ENCODE data around the gene ANO3.

ANO3 gene

DNA sequence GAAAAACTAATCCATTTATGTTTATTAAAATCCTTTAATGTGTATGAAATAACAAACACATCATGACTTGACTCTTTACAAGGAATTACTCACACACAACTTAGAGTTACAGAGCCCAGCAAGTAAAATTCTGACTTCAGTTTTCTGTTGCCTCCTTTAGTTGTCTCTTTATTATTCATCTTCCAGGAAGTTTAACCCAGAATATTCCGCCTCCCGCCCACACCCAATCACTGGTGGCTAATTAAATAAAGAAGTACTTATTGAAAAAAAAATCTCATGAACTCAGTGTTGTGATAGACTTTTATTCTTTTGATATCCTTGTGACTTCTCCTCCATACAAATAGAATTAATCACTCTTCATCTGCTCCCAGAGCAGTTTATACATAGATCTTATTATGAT is 178.2 kb downstream of the ANO3 start:
- no peak for DNase-seq

DNA sequence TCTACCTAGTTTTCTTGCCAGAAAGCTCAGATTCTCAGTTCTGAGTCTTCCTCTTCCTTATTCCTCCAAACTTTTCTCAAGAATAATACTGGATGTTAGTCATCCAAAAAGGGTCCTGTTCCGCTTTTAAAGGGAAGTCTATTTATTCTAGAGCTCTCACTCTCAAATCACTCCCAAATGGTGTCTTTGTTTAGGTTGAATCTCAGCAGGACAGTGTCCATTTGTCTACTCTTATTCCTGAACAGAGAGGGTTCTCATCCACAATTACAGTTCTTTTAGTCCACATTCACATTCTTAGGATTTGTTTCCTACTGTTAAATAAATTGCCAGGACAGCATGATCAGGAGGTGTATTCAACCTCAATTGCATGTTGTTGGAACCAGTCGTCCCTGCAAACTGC is 178.8 kb downstream of the ANO3 start:
- DNase-seq, result no peak

DNA sequence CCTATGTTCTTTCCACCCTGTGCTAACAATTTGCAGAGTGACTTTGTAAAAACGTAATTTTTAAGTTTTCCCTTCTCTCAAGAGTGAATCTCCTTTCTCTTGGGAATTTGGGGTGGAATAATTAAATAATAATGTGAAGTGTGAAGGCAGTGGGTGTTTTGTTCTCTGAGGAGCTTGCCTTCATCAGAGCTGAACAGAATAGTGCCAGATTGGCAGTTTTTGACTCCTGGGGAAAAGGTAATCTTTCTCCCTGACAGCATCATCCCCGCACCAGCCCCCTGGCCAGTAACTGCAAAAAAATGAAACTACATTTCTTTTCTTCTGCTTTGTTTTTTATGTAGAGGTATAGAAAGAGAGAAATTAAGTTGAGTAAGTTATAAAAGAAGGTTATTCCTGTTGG is 180.3 kb downstream of the ANO3 start:
- DNase-seq, result no peak

- DNase-seq, result no peak
Measured at GRCh38 chr11:26519469-26519868, 187.5 kb downstream of the ANO3 start.

DNA sequence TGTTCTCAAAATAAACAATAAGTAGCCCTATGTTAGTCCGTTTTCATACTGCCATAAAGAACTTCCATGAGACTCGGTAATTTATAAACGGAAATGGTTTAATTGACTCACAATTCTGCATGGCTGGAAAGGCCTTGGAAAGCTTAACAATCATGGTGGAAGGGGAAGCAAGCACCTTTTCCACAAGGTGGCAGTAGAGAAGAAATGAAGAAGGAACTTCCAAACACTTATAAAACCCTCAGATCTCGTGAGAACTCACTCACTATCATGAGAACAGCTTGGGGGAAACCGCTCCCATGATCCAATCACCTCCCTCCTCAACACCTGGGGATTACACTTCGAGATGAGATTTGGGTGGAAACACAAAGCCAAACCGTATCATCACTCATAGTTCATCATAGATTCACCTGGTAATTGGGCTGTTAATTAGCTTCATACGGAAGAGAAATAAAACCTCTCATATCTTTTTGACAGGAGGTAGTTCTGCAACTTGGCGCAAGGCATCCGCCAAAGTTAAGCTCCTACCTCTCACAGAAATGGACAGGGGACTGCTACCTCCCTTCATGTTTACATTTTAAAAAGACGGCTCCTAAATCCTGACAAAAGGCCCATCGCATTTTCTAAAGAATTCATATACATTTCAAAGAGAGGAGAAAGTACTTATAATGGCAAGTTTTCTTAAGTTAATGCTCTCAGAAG is 191.1 kb downstream of the ANO3 start:
- no peak for DNase-seq

DNA sequence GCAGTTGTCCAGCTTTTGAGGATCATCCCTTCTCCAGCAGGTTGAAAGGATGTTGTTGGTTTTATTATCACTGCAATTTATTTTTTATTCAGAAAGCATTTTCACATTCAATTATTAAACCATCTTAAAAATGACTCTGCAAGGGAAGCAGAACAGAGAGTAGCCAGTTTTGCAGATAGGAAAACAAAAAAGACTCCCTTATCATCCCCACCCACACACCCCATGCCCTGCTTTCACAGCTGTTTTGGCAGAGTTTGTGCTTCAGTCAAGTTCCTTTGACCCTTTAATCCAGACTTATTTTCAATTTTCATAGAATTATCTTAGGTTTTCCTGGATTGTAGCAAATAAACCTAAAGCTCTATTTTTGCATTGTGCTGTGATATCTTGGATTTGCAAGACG is 195.8 kb downstream of the ANO3 start:
- DNase-seq, result no peak

DNA sequence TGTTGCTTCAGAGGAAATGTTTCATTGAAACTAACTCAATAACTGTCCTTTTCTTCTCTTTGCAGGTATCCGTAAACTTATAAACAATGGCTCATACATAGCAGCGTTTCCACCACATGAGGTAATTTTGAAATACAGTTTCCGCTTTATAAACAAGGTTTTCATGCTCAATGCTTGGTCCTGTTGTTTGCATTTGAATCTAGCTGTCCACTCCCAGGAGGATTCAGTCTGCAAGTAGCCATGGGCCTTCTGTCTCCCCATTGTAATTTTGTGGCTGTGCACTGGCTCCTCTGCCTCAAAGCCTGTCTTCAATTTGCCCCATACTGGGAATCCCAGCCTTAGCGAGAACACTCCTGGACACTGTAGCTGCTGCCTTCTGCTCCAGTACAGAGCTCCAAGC is 205.4 kb downstream of the ANO3 start:
- DNase-seq, result no peak

GRCh38 chr11:26539517-26539916 is 207.6 kb downstream of the ANO3 start:
- DNase-seq, result no peak

DNA sequence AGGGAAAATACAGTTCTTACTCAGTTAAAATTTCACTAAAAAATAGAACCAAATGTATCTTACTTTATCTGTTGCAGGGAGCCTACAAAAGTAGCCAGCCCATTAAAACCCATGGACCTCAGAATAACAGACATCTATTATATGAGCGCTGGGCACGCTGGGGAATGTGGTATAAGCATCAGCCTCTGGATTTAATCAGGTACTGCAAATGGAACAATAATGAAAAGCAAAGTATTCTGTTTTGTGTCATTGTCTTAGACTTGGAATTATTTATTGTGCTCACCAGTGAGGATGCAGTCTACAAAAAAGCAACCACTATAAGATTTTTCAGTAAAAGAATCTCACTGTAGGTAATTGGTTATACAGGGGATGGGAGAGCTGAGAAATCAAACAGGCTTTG is 209.9 kb downstream of the ANO3 start:
- DNase-seq, result no peak

- no peak for DNase-seq
Measured at GRCh38 chr11:26549176-26549575, 217.2 kb downstream of the ANO3 start.

- no peak for DNase-seq
Measured at GRCh38 chr11:26550022-26550421, 218.1 kb downstream of the ANO3 start.

DNA sequence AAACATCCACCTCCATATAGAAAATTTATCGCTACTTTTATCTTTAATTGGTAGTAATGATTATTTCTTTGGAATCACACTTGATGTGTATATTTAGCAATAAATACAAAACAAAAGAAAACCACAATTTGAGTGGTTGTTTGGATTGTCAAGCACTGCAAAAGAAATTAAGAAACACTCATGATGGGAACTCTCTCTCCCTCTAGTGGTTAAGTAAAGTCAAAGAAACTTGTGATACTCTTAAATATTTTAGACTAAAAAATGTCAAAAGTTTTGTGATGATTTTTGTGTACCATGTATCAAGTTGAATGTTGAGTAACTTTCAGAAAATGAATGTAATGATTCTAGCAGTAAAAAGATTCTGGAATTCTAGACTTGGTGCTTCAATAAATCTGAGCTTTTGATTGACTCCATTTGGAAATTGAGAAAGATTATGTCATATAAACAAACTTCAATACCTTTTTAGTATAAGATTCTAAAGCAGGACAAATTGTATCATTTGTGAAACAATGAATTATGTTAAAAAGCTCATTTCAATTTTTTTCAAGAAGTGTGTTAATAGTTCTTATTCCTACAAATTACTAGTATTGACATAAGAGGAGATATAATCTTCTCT is 219.4 kb downstream of the ANO3 start:
- DNase-seq, result no peak

GRCh38 chr11:26553182-26553581 is 221.3 kb downstream of the ANO3 start:
- no peak for DNase-seq

DNA sequence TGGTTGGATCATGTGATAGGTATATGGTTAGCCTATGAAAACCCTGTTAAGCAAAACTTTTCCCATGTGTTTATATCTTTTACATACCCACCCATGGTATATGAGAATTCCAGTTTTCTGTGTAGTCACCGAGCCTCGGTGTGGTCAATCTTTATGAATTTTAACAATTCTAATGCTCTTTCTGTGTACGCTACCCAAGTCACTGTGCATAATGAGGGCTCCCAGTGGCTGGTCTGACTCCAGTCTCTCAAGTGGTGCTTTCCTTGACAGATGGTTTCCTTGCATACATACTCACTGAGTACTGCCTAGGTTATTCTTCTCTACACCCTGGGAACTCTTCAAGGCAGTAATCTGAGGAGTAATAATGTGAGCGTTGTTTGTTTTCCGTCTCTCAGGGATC is 222.5 kb downstream of the ANO3 start:
- no peak for DNase-seq

DNA sequence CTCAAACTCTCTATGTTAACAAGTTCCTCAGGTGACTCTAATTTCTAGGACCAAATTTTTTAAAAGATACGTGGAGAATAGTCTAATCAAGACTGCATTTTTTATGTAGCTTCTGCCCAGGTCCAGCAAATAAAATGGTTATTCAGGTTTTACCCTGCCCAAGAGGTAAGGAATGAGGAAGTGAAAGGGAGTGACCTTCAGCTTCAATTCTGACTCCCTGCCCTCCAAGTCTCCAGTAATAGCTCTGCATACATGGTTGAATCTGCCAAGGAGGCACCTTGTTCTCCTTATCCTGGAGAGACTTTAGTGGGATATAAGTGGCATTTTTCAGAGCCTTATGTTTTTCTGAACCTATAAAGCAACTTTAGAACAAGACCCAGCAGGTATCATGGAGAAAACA is 224.7 kb downstream of the ANO3 start:
- no peak for DNase-seq

- no peak for DNase-seq
Measured at GRCh38 chr11:26557666-26558065, 225.7 kb downstream of the ANO3 start.

- DNase-seq, result no peak
Measured at GRCh38 chr11:26558190-26558589, 226.3 kb downstream of the ANO3 start.

DNA sequence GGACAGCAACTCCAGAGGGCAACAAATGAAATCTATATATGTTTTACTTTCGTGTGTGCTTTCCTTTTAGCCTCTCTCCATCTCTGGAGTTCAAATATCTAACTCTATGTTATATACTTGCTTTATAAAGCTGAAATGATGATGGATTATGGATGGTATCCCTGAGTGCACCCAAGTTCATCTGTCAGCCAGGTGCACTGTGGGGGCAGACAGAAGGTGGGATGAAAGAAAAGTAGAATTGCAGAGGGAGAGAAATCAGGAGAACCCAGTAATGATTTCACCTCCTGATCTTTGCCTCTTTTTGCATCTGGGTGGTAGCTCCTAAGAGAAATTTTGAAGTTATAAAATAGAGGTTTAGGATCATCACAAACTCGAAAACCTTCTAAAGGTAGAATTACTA is 237.7 kb downstream of the ANO3 start:
- DNase-seq, result no peak

DNA sequence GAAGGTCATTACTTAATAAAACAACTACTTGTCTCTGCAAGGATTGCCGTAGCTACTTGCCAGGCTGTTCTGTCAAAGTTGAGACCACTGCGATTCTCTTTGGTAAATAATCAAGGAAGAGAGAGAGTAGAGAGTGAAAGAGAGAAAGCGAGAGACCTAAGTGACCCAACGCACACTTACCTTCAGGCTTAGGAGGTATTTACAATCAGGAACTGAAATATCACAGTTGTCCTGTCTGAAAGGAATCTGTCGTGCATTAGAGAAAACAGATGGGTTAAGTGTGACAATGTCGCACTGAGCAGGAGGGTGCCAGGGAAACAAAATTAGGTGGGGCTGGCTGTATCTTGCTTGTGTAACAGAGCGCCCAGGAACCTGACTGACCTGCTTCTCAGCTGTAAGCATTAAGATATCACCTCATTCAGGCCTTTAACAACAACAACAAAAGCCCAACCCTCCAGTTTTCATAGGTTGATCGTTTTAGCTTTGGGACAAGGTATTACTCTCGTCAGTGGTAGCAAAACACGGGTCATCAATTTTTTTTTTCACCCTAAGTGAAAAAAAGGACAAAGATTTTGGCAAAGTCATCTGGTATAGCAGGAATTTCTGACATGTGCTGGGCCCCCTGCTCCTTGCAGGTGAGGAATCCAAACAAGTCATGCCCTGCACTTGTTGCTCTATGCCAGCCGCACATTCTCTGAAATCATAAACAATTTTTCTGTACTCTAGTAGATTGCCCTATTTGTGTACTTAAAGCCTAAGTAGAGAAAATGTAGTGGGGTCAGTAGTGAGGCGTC is 240.1 kb downstream of the ANO3 start, which contains the start of gene MUC15:
Gene MUC15 (minus strand): TSS at position 403 of the 794 bp plus-strand sequence. CDS start 5,169 bp downstream, outside the sequence.
- DNase-seq, result no peak

DNA sequence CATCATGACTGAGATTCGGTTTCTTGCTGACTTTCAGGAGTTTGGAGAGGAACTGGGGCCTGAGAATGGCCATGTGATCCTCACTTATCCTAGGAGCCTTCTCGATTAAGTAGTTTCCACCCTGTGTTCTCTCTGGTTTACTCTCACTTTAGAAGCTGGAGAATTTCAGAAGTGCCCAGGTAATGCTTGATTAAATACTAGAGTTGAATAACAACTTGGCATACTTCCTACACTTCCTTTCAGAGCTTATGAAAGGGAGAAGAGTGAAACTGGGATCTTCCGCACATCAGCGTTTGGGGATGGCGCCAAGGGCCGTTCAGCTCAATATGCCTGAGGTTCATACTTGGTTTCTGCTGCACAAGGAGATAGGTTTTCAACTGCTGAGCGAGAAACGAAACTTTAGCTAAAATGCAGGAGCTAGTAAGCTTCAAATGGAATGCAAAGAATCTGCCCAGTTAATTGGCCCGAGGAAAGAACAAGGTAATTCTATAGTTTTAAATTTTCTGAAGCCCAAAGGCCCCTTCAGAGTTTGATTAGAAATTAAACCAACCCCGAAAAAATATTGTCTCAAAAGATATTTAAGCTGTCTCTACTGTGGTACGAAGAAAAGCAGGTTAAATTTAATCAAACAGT is 241.0 kb downstream of the ANO3 start:
- DNase-seq, result no peak

GRCh38 chr11:26573896-26574295 is 242.0 kb downstream of the ANO3 start:
- DNase-seq, result no peak

- no peak for DNase-seq
Measured at GRCh38 chr11:26575946-26576345, 244.0 kb downstream of the ANO3 start.

DNA sequence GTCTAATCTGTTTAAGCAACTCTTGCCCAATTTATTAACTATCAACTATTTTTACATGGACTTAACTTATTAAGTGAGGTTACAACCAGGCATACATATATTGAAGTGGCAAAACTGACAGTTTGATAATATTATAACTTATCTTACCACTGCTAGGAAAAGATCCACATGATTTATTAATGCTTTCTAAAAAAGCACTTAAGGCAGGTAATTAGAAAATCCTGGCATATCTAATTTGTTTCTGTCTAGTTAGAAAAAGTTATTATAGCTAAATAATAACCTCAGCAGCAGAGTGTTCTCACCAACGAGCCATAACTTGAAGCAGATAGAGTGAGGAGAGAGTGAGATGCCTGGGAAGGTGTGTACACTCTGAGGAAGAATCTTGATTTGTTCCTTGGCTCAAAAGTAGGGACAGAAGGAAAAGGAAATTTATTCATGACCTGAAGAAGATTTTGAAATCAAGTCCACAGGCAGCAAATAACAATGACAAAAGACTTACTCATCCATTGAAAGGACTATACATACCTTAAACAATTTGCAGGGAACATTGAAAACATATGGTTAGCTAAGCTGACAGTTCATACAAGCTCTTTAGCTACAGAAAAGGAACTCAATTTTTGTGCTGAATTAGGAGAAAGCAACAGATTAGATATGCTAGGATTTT is 247.2 kb downstream of the ANO3 start:
- no peak for DNase-seq

Data from activated T-cell treated with anti-CD3 and anti-CD28 coated beads, Interleukin-2, amount 50 U/mL, for 1 hour (primary cell).